ENCODE results near the gene NFS1.
"Not testable (repeated sequence)": the region's sequence is repeated elsewhere in the genome, so short reads cannot be mapped to it uniquely, and the experiment has no call there.

Gene NFS1

GRCh38 chr20:35716330-35716729 lies 17.2 kb upstream of the NFS1 start:
- TF ChIP-seq, protein P1, sequence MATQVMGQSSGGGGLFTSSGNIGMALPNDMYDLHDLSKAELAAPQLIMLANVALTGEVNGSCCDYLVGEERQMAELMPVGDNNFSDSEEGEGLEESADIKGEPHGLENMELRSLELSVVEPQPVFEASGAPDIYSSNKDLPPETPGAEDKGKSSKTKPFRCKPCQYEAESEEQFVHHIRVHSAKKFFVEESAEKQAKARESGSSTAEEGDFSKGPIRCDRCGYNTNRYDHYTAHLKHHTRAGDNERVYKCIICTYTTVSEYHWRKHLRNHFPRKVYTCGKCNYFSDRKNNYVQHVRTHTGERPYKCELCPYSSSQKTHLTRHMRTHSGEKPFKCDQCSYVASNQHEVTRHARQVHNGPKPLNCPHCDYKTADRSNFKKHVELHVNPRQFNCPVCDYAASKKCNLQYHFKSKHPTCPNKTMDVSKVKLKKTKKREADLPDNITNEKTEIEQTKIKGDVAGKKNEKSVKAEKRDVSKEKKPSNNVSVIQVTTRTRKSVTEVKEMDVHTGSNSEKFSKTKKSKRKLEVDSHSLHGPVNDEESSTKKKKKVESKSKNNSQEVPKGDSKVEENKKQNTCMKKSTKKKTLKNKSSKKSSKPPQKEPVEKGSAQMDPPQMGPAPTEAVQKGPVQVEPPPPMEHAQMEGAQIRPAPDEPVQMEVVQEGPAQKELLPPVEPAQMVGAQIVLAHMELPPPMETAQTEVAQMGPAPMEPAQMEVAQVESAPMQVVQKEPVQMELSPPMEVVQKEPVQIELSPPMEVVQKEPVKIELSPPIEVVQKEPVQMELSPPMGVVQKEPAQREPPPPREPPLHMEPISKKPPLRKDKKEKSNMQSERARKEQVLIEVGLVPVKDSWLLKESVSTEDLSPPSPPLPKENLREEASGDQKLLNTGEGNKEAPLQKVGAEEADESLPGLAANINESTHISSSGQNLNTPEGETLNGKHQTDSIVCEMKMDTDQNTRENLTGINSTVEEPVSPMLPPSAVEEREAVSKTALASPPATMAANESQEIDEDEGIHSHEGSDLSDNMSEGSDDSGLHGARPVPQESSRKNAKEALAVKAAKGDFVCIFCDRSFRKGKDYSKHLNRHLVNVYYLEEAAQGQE (IDR thresholded peaks at IDR 0.05; ENCODE audit: insufficient replicate concordance, low read depth) = no peak
- no peak for TF ChIP-seq SPI1 (IDR thresholded peaks at IDR 0.05; ENCODE audit: borderline replicate concordance, low read depth)
- TF ChIP-seq CTCF (IDR thresholded peaks at IDR 0.05; ENCODE audit: insufficient read depth, low read length) = no peak
- TF ChIP-seq GABPA (IDR thresholded peaks at IDR 0.05; ENCODE audit: low read depth) = no peak
- no peak for TF ChIP-seq POLR2AphosphoS5 (IDR thresholded peaks at IDR 0.05; ENCODE audit: low read depth)
- DNase-seq (ENCODE audit: low read depth in 1 of 2, low spot score in 1 of 2) = no peak
- H3K4me3 ChIP-seq (replicated peaks; ENCODE audit: insufficient read depth, low read length) = no peak overlapping the region
- no peak overlapping the region for H3K27ac ChIP-seq (replicated peaks)
- no peaks in the 10 kb centered on the region for H3K27me3 ChIP-seq (ENCODE audit: insufficient read depth, poor library complexity, severe bottlenecking)

GRCh38 chr20:35715652-35716051 lies 16.5 kb upstream of the NFS1 start:
- no peak overlapping the region for H3K27ac ChIP-seq (replicated peaks)

GRCh38 chr20:35714127-35714526 lies 15.0 kb upstream of the NFS1 start:
- DNase-seq (ENCODE audit: low read depth in 1 of 2, low spot score in 1 of 2) = no peak
- no peak for TF ChIP-seq POLR2AphosphoS5 (IDR thresholded peaks at IDR 0.05; ENCODE audit: low read depth)
- TF ChIP-seq GABPA (IDR thresholded peaks at IDR 0.05; ENCODE audit: low read depth) = no peak
- TF ChIP-seq, protein P1 (IDR thresholded peaks at IDR 0.05; ENCODE audit: insufficient replicate concordance, low read depth) = no peak
- no peak for TF ChIP-seq SPI1 (IDR thresholded peaks at IDR 0.05; ENCODE audit: borderline replicate concordance, low read depth)
- TF ChIP-seq CTCF (IDR thresholded peaks at IDR 0.05; ENCODE audit: insufficient read depth, low read length) = no peak
- H3K4me3 ChIP-seq (replicated peaks; ENCODE audit: insufficient read depth, low read length) = no peak overlapping the region
- no peak overlapping the region for H3K27ac ChIP-seq (replicated peaks)
- H3K27me3 ChIP-seq (ENCODE audit: insufficient read depth, poor library complexity, severe bottlenecking) = no peaks in the 10 kb centered on the region

More at GRCh38 chr20:35715652-35716051, 16.5 kb upstream of the NFS1 start:
- TF ChIP-seq SPI1 (IDR thresholded peaks at IDR 0.05; ENCODE audit: borderline replicate concordance, low read depth) (no peak), GABPA (IDR thresholded peaks at IDR 0.05; ENCODE audit: low read depth) (no peak), CTCF (IDR thresholded peaks at IDR 0.05; ENCODE audit: insufficient read depth, low read length) (no peak), POLR2AphosphoS5 (IDR thresholded peaks at IDR 0.05; ENCODE audit: low read depth) (no peak)
- TF ChIP-seq, protein P1 (IDR thresholded peaks at IDR 0.05; ENCODE audit: insufficient replicate concordance, low read depth) = no peak
- Histone ChIP-seq H3K27me3 (ENCODE audit: insufficient read depth, poor library complexity, severe bottlenecking) (no peaks in the 10 kb centered on the region), H3K4me3 (replicated peaks; ENCODE audit: insufficient read depth, low read length) (no peak overlapping the region)
- no peak for DNase-seq (ENCODE audit: low read depth in 1 of 2, low spot score in 1 of 2)

DNA sequence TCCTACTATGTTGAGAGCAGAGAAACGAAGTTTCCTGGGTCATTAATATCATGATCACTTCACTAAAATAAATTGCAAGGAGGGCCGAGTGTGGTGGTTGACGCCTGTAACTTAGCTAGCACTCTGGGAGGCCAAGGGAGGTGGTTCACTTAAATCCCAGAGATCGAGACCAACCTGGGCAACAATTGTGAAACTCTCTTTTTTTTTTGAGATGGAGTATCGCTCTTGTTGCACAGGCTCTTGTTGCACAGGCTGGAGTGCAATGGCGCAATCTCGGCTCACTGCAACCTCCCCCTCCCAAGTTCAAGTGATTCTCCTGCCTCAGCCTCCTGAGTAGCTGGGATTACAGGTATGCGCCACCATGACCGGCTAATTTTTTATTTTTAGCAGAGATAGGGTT lies 14.0 kb upstream of the NFS1 start:
- H3K27ac ChIP-seq (replicated peaks); H3K4me3 ChIP-seq (replicated peaks; ENCODE audit: insufficient read depth, low read length); H3K27me3 ChIP-seq (ENCODE audit: insufficient read depth, poor library complexity, severe bottlenecking): not testable (repeated sequence)
- DNase-seq (ENCODE audit: low read depth in 1 of 2, low spot score in 1 of 2) = peak in 1 of 2 experiments; percentile 35

Measured in HL-60 (cell line).